ENCODE results near the gene ANKRD52.

- TF ChIP-seq CTCF (IDR thresholded peaks at IDR 0.05; ENCODE audit: low read depth, low read length) (peak; percentile 83), EZH2phosphoT487 (IDR thresholded peaks at IDR 0.05; ENCODE audit: low read depth) (no peak)
These were observed 34.0 kb downstream of the ANKRD52 start, which contains the start of gene NABP2 for GRCh38 chr12:56224102-56224701.

Measured in OCI-LY3 (cell line).